Measurements from ENCODE around the gene NCKAP1.

The NCKAP1 gene

DNA sequence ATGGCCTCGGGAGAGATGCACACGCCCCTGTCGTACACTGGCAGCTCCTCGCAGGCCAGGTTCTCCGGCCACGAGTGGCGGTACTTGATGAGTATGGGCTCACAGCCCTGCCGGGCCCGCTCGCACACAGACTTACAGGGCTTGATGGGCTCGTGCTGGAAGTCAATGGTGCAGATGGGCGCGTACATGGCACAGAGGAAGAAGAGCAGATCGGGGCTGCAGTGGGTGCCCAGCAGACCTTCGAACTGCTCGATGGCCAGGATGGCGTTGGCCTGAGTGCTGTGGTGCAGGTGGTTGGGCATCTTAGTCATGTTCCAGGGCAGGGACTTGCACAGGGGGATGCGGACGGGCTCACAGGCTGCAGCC, 172.2 kb downstream of the NCKAP1 start:
- no peak for DNase-seq

DNA sequence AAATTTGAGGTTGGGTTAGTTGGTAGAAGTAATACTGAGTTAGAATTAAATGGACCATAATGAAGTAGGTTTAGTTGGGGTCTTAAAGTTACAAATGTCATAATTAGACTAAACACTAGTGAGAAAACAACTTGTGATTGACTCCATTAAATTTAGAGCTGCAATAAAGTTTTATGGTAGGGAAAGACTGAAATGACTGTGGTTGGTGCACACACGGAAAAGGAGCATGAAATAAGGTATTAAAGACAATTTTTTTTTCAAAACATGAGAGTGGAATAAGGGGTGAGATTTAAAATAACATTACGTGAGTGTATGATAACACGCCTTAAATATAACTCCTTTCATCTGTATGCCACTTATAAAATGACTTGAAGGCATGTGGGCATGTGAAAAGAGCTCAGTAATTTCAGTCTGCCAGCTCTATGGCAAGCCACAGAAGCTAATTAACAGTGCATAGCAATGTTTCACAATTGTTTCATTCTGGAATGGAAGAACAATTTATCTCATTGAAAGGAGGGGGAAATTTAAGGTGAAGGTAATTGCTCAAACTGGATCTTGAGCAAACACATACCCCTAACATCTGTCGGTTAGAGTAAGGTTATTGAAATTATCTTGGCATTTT, 173.2 kb downstream of the NCKAP1 start:
- DNase-seq: no peak

DNA sequence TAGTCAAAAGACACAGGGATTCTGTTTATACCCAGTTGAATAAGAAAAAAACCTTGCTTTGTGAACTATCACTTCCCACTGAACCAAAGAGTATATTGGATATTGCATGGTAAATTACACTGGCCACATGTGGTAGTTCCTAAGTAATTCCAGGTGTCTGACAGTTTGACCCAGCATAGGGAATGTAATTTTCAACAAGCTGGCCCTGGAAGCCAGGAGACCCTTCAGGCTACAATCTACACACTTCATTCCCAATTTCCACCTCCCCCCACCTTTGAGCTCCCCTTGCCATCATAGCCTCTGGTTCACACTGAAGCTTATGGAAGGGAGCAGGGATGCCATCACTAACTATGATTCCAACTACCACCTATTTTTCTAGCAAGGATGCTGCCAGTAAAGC, 174.6 kb downstream of the NCKAP1 start:
- no peak for DNase-seq

DNA sequence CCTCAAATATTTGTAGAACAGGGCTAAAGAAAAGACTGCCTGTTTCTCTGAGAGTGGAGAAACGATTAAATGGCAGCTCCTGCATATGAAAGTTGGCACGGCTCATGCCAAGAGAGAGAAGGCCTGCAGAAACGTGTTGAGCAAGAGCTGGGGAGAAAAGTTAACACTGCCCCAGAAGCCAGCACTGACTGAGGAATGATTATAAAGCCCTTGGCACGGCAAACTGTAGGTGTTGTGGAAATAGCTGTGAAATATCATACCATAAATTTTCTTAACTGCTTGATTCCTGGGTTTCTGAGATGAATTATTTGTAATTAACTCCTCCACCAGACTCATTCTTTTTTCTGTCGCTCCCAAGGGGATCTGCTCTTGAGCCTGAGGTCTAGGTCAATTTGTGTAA, 176.2 kb downstream of the NCKAP1 start:
- DNase-seq: no peak

DNA sequence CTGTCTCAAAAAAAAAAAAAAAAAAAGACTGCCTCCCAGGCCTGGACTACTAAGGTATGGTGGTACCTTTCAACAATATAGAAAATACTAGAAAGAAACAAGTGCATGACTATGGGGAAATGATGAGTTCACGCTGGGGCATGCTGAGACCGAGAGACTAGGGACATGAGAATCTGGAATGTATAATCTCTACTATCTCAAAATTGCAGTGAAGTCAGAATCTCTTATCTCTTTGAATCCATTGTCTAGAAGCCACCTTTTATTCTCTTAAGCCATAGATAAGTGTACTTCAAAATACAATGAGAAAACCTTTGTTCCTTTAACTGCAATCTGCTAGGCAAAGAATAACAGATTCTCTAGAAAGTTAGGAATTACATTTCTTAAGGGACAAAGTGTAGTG, 177.4 kb downstream of the NCKAP1 start:
- DNase-seq: no peak
